WTC11 (cell line): ENCODE data around the gene ATP11A. TPM values are rescaled to one million over a fixed set of nuclear protein-coding genes. Genes with fewer than 3 reads are reported as not detected.

ENCODE experiments used
- ATAC-seq: fragments of 200-7000 bp; cut with Tn5 transposase; 2 replicates; pipeline ENCODE4 v1.10.0; 2021; ENCODE audit warnings: mild to moderate bottlenecking, moderate library complexity
- CTCF ChIA-PET: fragments of 300-600 bp; sonication (Branson Sonifier 250); formaldehyde crosslinking; loops from one replicate; lab custom pipeline; 2021; ENCODE audit warnings: antibody characterized with exemption; lab: Charles Lee
- POLR2A ChIA-PET: fragments of 350-600 bp; sonication (Branson Sonifier 250); formaldehyde crosslinking; loops from one replicate; lab custom pipeline; 2021; ENCODE audit warnings: antibody characterized with exemption; lab: Charles Lee
- DNase-seq: peaks from one replicate; pipeline ENCODE4 v3.0.0; 2021; ENCODE audit warnings: low spot score
- H3K27ac Mint-ChIP-seq: 2 replicates; pipeline ENCODE4 v1.8.0; 2021; ENCODE audit warnings: mixed read lengths
- H3K27me3 Mint-ChIP-seq: 2 replicates; pipeline ENCODE4 v1.8.0; 2021; ENCODE audit warnings: low read depth, mild to moderate bottlenecking, moderate library complexity, mixed read lengths
- H3K36me3 Mint-ChIP-seq: 2 replicates; pipeline ENCODE4 v1.8.0; 2021; ENCODE audit warnings: mixed read lengths
- H3K4me1 Mint-ChIP-seq: 2 replicates; pipeline ENCODE4 v1.8.0; 2022; ENCODE audit warnings: mixed read lengths
- H3K4me3 Mint-ChIP-seq: 2 replicates; pipeline ENCODE4 v1.8.0; 2021; ENCODE audit warnings: mild to moderate bottlenecking, moderate library complexity, mixed read lengths
- H3K9me3 Mint-ChIP-seq: 2 replicates; pipeline ENCODE4 v1.8.0; 2021; ENCODE audit warnings: mixed read lengths
- EMX1 ChIP-seq: fragments of 250-450 bp; sonication (Bioruptor Pico); IDR thresholded peaks from 2 replicates; pipeline ENCODE4 v1.8.0; 2021; ENCODE audit warnings: mild to moderate bottlenecking
- NR1H2 ChIP-seq: sonication (generic); formaldehyde crosslinking; IDR thresholded peaks from 2 replicates; pipeline ENCODE4 v1.9.0; 2021; ENCODE audit warnings: mild to moderate bottlenecking, moderate library complexity, missing genetic modification reagents
- OVOL2 ChIP-seq: fragments of 250-450 bp; sonication (Bioruptor Pico); IDR thresholded peaks from 2 replicates; pipeline ENCODE4 v1.9.0; 2021; ENCODE audit warnings: mild to moderate bottlenecking, borderline replicate concordance
- PRRX2 ChIP-seq: fragments of 250-450 bp; sonication (Bioruptor Pico); IDR thresholded peaks from 2 replicates; pipeline ENCODE4 v1.8.0; 2021; ENCODE audit warnings: mild to moderate bottlenecking
- TEAD1 ChIP-seq: sonication (generic); formaldehyde crosslinking; IDR thresholded peaks from 2 replicates; pipeline ENCODE4 v1.8.0; 2022; ENCODE audit warnings: mild to moderate bottlenecking, missing genetic modification reagents
- TP53 ChIP-seq: sonication (generic); formaldehyde crosslinking; IDR thresholded peaks from 2 replicates; pipeline ENCODE4 v1.8.1; 2023; ENCODE audit warnings: mild to moderate bottlenecking, missing genetic modification reagents
- ZNF138 ChIP-seq: sonication (generic); formaldehyde crosslinking; conservative IDR thresholded peaks from 2 replicates; pipeline ENCODE4 v1.8.1; 2022; ENCODE audit warnings: mild to moderate bottlenecking, moderate library complexity, missing genetic modification reagents
- total RNA-seq: library from RNA; stranded (reverse); gene quantifications from 3 replicates; pipeline ENCODE4 v1.2.3, GENCODE V29; 2021
- TF ChIP-seq, protein P1 (sequence below): fragments of 200-600 bp; IDR thresholded peaks from 2 replicates; pipeline ENCODE4 v1.8.0; 2022; ENCODE audit warnings: antibody characterized with exemption
- TF ChIP-seq, protein P2 (sequence below): sonication (generic); formaldehyde crosslinking; IDR thresholded peaks from 2 replicates; pipeline ENCODE4 v1.8.1; 2023; ENCODE audit warnings: mild to moderate bottlenecking, moderate library complexity, missing genetic modification reagents
- TF ChIP-seq, protein P3 (sequence below): sonication (generic); formaldehyde crosslinking; IDR thresholded peaks from 2 replicates; pipeline ENCODE4 v1.8.1; 2023; ENCODE audit warnings: mild to moderate bottlenecking, missing genetic modification reagents, moderate library complexity
- TF ChIP-seq, protein P4 (sequence below): sonication (generic); formaldehyde crosslinking; IDR thresholded peaks from 2 replicates; pipeline ENCODE4 v1.8.0; 2023; ENCODE audit warnings: mild to moderate bottlenecking, missing genetic modification reagents
- TF ChIP-seq, protein P5 (sequence below): sonication (generic); formaldehyde crosslinking; IDR thresholded peaks from 2 replicates; pipeline ENCODE4 v1.8.0; 2022; ENCODE audit warnings: mild to moderate bottlenecking, missing genetic modification reagents
- TF ChIP-seq, protein P6 (sequence below): sonication (generic); formaldehyde crosslinking; IDR thresholded peaks from 2 replicates; pipeline ENCODE4 v1.8.1; 2023; ENCODE audit warnings: mild to moderate bottlenecking, missing genetic modification reagents
- TF ChIP-seq, protein P7 (sequence below): sonication (generic); formaldehyde crosslinking; conservative IDR thresholded peaks from 2 replicates; pipeline ENCODE4 v1.8.1; 2023; ENCODE audit warnings: mild to moderate bottlenecking, low read depth, missing genetic modification reagents, moderate library complexity
- TF ChIP-seq, protein P8 (sequence below): sonication (generic); formaldehyde crosslinking; IDR thresholded peaks from 2 replicates; pipeline ENCODE4 v1.8.0; 2022; ENCODE audit warnings: mild to moderate bottlenecking, missing genetic modification reagents
- TF ChIP-seq, protein P9 (sequence below): fragments of 250-450 bp; sonication (Bioruptor Pico); conservative IDR thresholded peaks from 2 replicates; pipeline ENCODE4 v1.9.0; 2021; ENCODE audit warnings: mild to moderate bottlenecking

ATP11A gene
- total RNA-seq, 1 experiment from 2014 or later = 100 TPM

DNA sequence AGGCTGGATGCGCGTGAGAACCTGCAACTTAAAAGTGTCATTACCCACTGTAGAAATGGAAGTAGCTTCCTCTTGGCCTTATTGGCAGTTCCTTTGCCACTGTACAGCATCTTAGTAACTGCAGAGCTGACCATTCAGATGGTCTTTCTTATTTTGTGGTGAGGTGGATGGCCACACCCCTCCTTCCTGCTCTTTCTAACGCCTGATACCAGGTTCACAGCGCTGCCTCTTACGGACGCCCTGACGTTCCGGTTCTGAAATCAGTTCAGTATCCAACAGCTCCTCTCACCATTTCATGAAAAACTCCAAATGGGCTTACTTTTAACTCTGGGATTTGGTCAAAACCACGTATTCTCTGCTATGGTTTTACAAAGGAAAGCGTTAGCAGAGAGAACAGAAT is 134.6 kb downstream of the ATP11A start (continued):
- TF ChIP-seq, protein P1, sequence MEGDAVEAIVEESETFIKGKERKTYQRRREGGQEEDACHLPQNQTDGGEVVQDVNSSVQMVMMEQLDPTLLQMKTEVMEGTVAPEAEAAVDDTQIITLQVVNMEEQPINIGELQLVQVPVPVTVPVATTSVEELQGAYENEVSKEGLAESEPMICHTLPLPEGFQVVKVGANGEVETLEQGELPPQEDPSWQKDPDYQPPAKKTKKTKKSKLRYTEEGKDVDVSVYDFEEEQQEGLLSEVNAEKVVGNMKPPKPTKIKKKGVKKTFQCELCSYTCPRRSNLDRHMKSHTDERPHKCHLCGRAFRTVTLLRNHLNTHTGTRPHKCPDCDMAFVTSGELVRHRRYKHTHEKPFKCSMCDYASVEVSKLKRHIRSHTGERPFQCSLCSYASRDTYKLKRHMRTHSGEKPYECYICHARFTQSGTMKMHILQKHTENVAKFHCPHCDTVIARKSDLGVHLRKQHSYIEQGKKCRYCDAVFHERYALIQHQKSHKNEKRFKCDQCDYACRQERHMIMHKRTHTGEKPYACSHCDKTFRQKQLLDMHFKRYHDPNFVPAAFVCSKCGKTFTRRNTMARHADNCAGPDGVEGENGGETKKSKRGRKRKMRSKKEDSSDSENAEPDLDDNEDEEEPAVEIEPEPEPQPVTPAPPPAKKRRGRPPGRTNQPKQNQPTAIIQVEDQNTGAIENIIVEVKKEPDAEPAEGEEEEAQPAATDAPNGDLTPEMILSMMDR = no peak
- TF ChIP-seq NR1H2 (CRISPR knock-in tag) = no peak
- TF ChIP-seq, protein P2, sequence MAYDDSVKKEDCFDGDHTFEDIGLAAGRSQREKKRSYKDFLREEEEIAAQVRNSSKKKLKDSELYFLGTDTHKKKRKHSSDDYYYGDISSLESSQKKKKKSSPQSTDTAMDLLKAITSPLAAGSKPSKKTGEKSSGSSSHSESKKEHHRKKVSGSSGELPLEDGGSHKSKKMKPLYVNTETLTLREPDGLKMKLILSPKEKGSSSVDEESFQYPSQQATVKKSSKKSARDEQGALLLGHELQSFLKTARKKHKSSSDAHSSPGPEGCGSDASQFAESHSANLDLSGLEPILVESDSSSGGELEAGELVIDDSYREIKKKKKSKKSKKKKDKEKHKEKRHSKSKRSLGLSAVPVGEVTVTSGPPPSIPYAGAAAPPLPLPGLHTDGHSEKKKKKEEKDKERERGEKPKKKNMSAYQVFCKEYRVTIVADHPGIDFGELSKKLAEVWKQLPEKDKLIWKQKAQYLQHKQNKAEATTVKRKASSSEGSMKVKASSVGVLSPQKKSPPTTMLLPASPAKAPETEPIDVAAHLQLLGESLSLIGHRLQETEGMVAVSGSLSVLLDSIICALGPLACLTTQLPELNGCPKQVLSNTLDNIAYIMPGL (CRISPR knock-in tag) = no peak
- TF ChIP-seq, all 79 proteins: peak for 0

DNA sequence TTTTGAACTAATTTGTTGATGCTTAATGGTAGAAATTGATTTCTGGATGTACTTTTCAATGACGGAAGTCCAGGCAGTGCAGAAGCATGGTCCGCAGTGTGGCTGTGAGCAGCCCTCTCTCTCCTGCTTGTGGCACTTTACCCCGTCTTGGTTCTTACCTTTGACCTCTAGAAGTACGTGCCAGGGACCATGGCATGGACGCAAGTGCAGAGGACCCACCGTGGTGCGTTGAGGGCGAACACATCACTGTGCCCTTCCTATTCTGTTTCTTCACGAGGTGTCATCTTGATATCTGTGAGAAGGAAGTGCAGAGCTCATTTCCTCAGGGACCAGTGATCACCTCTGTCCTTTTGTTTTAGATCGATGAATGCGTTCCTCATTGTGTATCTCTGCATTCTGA is 135.2 kb downstream of the ATP11A start:
- POLR2A ChIA-PET = no interaction called here
- DNase-seq (no peak), ATAC-seq (no peak)
- Mint-ChIP-seq H3K27me3 (no peaks in the 10 kb centered on the region), H3K36me3 (peaks cover 82% of the 10 kb centered on the region), H3K4me3 (no peak overlapping the region), H3K9me3 (no peaks in the 10 kb centered on the region), H3K4me1 (no peaks in the 10 kb centered on the region), H3K27ac (peak overlapping the region; percentile 64)
- CTCF ChIA-PET = no interaction called here
- TF ChIP-seq EMX1 (CRISPR knock-in tag) = no peak
- no peak for TF ChIP-seq ZNF138
- no peak for TF ChIP-seq PRRX2 (CRISPR knock-in tag)
- TF ChIP-seq, protein P3, sequence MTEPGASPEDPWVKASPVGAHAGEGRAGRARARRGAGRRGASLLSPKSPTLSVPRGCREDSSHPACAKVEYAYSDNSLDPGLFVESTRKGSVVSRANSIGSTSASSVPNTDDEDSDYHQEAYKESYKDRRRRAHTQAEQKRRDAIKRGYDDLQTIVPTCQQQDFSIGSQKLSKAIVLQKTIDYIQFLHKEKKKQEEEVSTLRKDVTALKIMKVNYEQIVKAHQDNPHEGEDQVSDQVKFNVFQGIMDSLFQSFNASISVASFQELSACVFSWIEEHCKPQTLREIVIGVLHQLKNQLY (CRISPR knock-in tag) = no peak
- TF ChIP-seq, protein P4, sequence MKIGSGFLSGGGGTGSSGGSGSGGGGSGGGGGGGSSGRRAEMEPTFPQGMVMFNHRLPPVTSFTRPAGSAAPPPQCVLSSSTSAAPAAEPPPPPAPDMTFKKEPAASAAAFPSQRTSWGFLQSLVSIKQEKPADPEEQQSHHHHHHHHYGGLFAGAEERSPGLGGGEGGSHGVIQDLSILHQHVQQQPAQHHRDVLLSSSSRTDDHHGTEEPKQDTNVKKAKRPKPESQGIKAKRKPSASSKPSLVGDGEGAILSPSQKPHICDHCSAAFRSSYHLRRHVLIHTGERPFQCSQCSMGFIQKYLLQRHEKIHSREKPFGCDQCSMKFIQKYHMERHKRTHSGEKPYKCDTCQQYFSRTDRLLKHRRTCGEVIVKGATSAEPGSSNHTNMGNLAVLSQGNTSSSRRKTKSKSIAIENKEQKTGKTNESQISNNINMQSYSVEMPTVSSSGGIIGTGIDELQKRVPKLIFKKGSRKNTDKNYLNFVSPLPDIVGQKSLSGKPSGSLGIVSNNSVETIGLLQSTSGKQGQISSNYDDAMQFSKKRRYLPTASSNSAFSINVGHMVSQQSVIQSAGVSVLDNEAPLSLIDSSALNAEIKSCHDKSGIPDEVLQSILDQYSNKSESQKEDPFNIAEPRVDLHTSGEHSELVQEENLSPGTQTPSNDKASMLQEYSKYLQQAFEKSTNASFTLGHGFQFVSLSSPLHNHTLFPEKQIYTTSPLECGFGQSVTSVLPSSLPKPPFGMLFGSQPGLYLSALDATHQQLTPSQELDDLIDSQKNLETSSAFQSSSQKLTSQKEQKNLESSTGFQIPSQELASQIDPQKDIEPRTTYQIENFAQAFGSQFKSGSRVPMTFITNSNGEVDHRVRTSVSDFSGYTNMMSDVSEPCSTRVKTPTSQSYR (CRISPR knock-in tag) = no peak
- TF ChIP-seq, protein P5, sequence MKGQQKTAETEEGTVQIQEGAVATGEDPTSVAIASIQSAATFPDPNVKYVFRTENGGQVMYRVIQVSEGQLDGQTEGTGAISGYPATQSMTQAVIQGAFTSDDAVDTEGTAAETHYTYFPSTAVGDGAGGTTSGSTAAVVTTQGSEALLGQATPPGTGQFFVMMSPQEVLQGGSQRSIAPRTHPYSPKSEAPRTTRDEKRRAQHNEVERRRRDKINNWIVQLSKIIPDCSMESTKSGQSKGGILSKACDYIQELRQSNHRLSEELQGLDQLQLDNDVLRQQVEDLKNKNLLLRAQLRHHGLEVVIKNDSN (CRISPR knock-in tag) = no peak
- TF ChIP-seq OVOL2 (CRISPR knock-in tag) = no peak

DNA sequence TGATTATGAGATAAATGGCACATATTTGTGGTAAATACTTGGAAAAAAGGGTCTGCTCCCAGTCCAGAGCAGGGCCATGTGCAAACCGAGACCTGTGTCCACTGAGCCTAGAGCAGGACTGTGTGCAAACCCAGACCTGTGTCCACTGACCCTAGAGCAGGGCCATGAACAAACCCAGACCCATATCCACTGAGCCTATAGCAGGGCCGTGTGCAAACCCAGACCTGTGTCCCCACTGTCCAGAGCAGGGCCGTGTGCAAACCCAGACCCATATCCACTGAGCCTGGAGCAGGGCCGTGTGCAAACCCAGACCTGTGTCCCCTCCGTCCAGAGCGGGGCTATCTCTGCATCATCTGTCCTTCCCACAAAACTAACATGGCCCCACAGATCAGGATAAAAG is 136.0 kb downstream of the ATP11A start:
- Mint-ChIP-seq H3K27ac (no peak overlapping the region), H3K27me3 (no peaks in the 10 kb centered on the region), H3K4me3 (no peak overlapping the region), H3K36me3 (peaks cover 77% of the 10 kb centered on the region), H3K4me1 (no peaks in the 10 kb centered on the region), H3K9me3 (no peaks in the 10 kb centered on the region)
- DNase-seq = no peak
- CTCF ChIA-PET = no interaction called here
- no peak for ATAC-seq
- POLR2A ChIA-PET = no interaction called here
- TF ChIP-seq, protein P6, sequence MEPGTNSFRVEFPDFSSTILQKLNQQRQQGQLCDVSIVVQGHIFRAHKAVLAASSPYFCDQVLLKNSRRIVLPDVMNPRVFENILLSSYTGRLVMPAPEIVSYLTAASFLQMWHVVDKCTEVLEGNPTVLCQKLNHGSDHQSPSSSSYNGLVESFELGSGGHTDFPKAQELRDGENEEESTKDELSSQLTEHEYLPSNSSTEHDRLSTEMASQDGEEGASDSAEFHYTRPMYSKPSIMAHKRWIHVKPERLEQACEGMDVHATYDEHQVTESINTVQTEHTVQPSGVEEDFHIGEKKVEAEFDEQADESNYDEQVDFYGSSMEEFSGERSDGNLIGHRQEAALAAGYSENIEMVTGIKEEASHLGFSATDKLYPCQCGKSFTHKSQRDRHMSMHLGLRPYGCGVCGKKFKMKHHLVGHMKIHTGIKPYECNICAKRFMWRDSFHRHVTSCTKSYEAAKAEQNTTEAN = no peak
- TF ChIP-seq, protein P5 (CRISPR knock-in tag) = no peak
- TF ChIP-seq TEAD1 (CRISPR knock-in tag) = no peak
- TF ChIP-seq, protein P7, sequence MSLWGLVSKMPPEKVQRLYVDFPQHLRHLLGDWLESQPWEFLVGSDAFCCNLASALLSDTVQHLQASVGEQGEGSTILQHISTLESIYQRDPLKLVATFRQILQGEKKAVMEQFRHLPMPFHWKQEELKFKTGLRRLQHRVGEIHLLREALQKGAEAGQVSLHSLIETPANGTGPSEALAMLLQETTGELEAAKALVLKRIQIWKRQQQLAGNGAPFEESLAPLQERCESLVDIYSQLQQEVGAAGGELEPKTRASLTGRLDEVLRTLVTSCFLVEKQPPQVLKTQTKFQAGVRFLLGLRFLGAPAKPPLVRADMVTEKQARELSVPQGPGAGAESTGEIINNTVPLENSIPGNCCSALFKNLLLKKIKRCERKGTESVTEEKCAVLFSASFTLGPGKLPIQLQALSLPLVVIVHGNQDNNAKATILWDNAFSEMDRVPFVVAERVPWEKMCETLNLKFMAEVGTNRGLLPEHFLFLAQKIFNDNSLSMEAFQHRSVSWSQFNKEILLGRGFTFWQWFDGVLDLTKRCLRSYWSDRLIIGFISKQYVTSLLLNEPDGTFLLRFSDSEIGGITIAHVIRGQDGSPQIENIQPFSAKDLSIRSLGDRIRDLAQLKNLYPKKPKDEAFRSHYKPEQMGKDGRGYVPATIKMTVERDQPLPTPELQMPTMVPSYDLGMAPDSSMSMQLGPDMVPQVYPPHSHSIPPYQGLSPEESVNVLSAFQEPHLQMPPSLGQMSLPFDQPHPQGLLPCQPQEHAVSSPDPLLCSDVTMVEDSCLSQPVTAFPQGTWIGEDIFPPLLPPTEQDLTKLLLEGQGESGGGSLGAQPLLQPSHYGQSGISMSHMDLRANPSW (CRISPR knock-in tag) = no peak
- TF ChIP-seq, protein P8, sequence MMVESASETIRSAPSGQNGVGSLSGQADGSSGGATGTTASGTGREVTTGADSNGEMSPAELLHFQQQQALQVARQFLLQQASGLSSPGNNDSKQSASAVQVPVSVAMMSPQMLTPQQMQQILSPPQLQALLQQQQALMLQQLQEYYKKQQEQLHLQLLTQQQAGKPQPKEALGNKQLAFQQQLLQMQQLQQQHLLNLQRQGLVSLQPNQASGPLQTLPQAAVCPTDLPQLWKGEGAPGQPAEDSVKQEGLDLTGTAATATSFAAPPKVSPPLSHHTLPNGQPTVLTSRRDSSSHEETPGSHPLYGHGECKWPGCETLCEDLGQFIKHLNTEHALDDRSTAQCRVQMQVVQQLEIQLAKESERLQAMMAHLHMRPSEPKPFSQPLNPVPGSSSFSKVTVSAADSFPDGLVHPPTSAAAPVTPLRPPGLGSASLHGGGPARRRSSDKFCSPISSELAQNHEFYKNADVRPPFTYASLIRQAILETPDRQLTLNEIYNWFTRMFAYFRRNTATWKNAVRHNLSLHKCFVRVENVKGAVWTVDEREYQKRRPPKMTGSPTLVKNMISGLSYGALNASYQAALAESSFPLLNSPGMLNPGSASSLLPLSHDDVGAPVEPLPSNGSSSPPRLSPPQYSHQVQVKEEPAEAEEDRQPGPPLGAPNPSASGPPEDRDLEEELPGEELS (CRISPR knock-in tag) = no peak
- TF ChIP-seq, protein P9, sequence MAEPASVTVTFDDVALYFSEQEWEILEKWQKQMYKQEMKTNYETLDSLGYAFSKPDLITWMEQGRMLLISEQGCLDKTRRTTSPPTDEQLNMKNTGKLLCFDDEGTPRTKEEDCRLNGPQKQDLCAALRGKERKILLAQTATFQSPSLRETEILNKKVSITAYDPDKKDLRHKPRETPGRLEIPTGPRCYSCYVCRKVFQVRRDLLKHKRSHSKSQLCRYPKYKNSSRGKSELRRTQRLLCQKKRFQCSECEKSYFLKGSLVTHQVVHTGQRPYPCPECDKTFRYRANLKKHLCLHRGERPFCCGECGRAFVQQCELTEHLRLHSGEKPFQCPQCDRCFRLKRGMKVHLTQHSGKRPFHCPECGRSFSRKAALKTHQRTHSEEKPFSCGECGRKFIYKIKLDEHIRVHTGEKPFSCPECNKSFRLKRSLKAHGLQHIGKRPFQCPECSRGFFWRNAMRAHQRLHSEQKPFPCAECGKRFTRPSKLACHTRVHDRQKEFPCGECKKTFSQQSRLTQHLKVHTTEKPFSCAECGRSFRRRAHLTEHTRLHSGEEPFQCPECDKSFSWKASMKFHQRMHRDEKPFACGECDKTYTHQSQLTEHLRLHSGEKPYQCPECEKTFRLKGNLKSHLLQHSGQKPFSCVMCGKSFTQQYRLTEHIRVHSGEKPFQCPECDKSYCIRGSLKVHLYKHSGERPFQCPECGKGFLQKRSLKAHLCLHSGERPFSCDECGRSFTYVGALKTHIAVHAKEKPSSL = no peak
- TF ChIP-seq TP53 (CRISPR knock-in tag) = no peak
